ENCODE measurements around the gene CA10.

GRCh38 chr17:51807460-51807859, 351.1 kb downstream of the CA10 start:
- TF ChIP-seq CTCF (IDR thresholded peaks at IDR 0.05) (no peak), POLR2A (IDR thresholded peaks at IDR 0.05) (no peak), POLR2AphosphoS5 (IDR thresholded peaks at IDR 0.05) (no peak)
